Lung (tissue), 12 donors: ENCODE measurements around the gene SULF2. TPM values are rescaled to one million over a fixed set of nuclear protein-coding genes. Genes with fewer than 3 reads are reported as not detected.

ENCODE experiments used
- ATAC-seq: fragments of 200-7000 bp; cut with Tn5 transposase; one replicate; pipeline ENCODE4 v1.9.1; 2020; ENCODE audit warnings: moderate number of reproducible peaks; ENCODE audit not compliant: insufficient read depth, low FRiP score
- DNase-seq, 3 donors: peaks; one replicate each; pipeline ENCODE4 v3.0.0-alpha.2; 2013 to 2017
- H3K27ac ChIP-seq, 2 donors: one replicate each; pipeline ENCODE4 v1.5.1; 2013; ENCODE audit warnings: mild to moderate bottlenecking in 2 of 2, moderate library complexity in 2 of 2, control low read depth in 1 of 2, inconsistent platforms in 1 of 2, low read depth in 1 of 2, low read length in 1 of 2
- H3K27me3 ChIP-seq, 3 donors: one replicate each; pipeline ENCODE4 v1.5.1; 2013; ENCODE audit warnings: low read length in 2 of 3; ENCODE audit not compliant: control insufficient read depth in 3 of 3, insufficient read depth in 3 of 3
- H3K36me3 ChIP-seq, 4 donors: one replicate each; pipeline ENCODE4 v1.5.1; 2013; ENCODE audit warnings: low read length in 4 of 4, mild to moderate bottlenecking in 1 of 4, moderate library complexity in 1 of 4; ENCODE audit not compliant: control insufficient read depth in 4 of 4, insufficient read depth in 4 of 4
- H3K4me1 ChIP-seq, 5 donors: one replicate each; pipeline ENCODE4 v1.5.1; 2013; ENCODE audit warnings: low read length in 5 of 5, mild to moderate bottlenecking in 2 of 5, moderate library complexity in 1 of 5; ENCODE audit not compliant: control insufficient read depth in 5 of 5, insufficient read depth in 5 of 5
- H3K4me3 ChIP-seq: one replicate; pipeline ENCODE4 v1.5.1; 2013; ENCODE audit warnings: mild to moderate bottlenecking, control low read depth, moderate library complexity
- H3K9ac ChIP-seq, 2 donors: one replicate each; pipeline ENCODE4 v1.5.1; 2013; ENCODE audit warnings: low read length in 2 of 2, control low read depth in 1 of 2; ENCODE audit not compliant: insufficient read depth in 1 of 2
- H3K9me3 ChIP-seq, 4 donors: one replicate each; pipeline ENCODE4 v1.5.1; 2013; ENCODE audit warnings: low read length in 3 of 4, mild to moderate bottlenecking in 1 of 4, moderate library complexity in 1 of 4; ENCODE audit not compliant: control insufficient read depth in 4 of 4, insufficient read depth in 3 of 4
- WGBS, 2 donors: extraction: QIAGEN DNeasy Blood & Tissue Kit; methylation state at CpG; one replicate each; pipeline ENCODE4 v1.1.7; 2013; 5-methylcytosine and 5-hydroxymethylcytosine counted together
- polyA plus RNA-seq, 2 donors: library from polyadenylated mRNA; stranded (reverse); fragments of 200-250 nt; gene quantifications; one replicate each; pipeline ENCODE4 v1.2.1, GENCODE V29; 2013
- total RNA-seq, 2 donors: library from RNA; depleted of rRNA in 1 of 2; stranded (reverse); fragments of >200 nt in 1 of 2; gene quantifications; one replicate each; pipeline ENCODE4 v1.2.1, GENCODE V29; 2014 to 2021
- TF ChIP-seq, protein P1 (sequence below): IDR thresholded peaks from 2 replicates; pipeline ENCODE4 v1.5.1; 2012; ENCODE audit warnings: mild to moderate bottlenecking; ENCODE audit errors: control extremely low read depth, extremely low read depth
- donor health status: control.
- donor health status: control.
- donor health status: Bipolar disorder and iron deficiency.
- donor health status: healthy.
- donor health status: DM: yes; HTN: yes; CAD: no.

SULF2 gene
- total and polyA plus RNA-seq, 4 donors, result 17.7 to 42.4 (median 23.6) TPM

DNA sequence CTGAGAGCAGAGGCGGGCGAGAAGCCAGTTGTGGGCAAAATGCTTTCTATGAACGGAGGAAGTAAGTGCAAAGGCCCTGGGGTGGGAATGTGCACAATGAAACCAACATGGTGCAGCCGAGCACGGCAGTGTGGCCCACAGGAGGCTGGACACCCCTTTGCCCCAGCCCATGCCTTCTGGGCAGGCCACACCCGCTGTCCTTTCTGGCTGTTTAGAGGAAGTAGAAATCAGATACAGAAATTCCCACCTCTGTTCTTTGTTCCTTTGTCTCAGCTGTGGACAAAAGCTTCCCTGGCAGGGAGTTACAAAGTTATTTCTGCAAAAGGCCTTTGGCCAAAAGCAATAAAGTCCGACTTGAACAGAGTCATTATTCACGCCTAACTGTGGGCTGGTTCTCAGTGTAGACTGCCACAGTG lies 11.9 kb downstream of the SULF2 start:
- DNase-seq (no peak), ATAC-seq (no peak)
- Histone ChIP-seq H3K9ac (no peak overlapping the region), H3K27ac (no peak overlapping the region), H3K27me3 (peaks cover 0 to 2% (median 0%) of the 10 kb centered on the region in 3 donors), H3K4me3 (no peak overlapping the region), H3K36me3 (no peaks in the 10 kb centered on the region), H3K4me1 (peaks cover 0 to 2% (median 0%) of the 10 kb centered on the region in 5 donors), H3K9me3 (peaks cover 0 to 16% (median 2%) of the 10 kb centered on the region in 4 donors)
- WGBS, 2 donors, result 64 to 69% methylated on average over 8 of the region's 8 CpGs
- TF ChIP-seq, protein P1, sequence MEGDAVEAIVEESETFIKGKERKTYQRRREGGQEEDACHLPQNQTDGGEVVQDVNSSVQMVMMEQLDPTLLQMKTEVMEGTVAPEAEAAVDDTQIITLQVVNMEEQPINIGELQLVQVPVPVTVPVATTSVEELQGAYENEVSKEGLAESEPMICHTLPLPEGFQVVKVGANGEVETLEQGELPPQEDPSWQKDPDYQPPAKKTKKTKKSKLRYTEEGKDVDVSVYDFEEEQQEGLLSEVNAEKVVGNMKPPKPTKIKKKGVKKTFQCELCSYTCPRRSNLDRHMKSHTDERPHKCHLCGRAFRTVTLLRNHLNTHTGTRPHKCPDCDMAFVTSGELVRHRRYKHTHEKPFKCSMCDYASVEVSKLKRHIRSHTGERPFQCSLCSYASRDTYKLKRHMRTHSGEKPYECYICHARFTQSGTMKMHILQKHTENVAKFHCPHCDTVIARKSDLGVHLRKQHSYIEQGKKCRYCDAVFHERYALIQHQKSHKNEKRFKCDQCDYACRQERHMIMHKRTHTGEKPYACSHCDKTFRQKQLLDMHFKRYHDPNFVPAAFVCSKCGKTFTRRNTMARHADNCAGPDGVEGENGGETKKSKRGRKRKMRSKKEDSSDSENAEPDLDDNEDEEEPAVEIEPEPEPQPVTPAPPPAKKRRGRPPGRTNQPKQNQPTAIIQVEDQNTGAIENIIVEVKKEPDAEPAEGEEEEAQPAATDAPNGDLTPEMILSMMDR, result no peak

- WGBS, 2 donors, result 72 to 82% methylated on average over 12 of the region's 12 CpGs
- ATAC-seq, result no peak
- Histone ChIP-seq H3K36me3 (no peaks in the 10 kb centered on the region), H3K27ac (no peak overlapping the region), H3K9me3 (peaks cover 0 to 13% (median 2%) of the 10 kb centered on the region in 4 donors), H3K27me3 (peaks cover 0 to 3% (median 0%) of the 10 kb centered on the region in 3 donors), H3K4me3 (no peak overlapping the region), H3K4me1 (peaks cover 0 to 2% (median 0%) of the 10 kb centered on the region in 5 donors), H3K9ac (no peak overlapping the region)
- DNase-seq, result no peak
- TF ChIP-seq, protein P1, result no peak
These were observed 14.3 kb downstream of the SULF2 start for GRCh38 chr20:47770935-47771334.

DNA sequence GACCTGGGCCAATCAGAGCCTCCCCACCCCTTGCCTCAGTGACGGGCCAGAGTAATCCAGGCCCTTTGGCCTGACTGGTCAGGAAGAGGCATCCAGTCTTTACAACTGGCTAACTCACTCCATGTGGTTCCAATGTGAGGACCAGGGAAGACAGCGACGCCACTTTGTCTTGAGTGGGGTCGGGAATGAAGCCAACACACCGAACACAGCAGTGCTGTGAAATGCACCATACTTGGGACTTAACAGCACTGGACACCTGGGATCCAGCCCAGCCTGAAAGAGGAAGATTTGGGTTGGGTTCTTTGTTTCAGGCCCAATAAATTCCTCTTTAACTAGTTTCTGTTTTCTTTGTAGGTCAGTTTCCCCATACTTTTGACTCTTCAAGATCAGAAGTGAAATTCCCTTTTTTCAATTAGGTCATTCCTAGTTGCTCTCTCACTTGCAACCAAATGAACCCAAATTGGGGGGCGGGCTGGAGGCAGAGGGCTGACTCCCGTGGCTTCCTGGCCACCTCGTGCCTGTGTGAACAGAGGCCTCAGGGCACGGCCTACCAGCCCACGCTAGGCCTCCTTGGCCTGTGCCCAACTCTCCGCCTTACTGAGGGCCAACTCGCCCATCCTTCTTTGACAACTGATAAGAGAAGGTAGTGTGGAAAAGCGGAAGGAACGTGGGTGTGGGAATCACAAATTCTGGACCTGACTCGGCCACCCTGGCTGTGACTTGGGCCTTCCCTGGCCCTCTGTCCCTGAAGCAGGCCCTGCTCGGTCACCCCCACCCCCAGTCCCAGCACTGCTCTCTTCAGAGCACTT lies 17.1 kb downstream of the SULF2 start:
- ATAC-seq, result peak; percentile 45
- no peak for DNase-seq
- 54 to 63% methylated on average over 16 of the region's 16 CpGs for WGBS, 2 donors

More for the DNA sequence above, 17.1 kb downstream of the SULF2 start:
- TF ChIP-seq, protein P1, result no peak
- no peak overlapping the region for H3K4me3 ChIP-seq
- H3K9ac ChIP-seq, result no peak overlapping the region
- peaks cover 0 to 6% (median 0%) of the 10 kb centered on the region in 4 donors for H3K9me3 ChIP-seq
- H3K27me3 ChIP-seq, result peaks cover 0 to 10% (median 9%) of the 10 kb centered on the region in 3 donors
- peak overlapping the region in 1 of 2 donors; percentile 68 for H3K27ac ChIP-seq
- H3K36me3 ChIP-seq, result no peaks in the 10 kb centered on the region
- peaks cover 0 to 2% (median 0%) of the 10 kb centered on the region in 5 donors for H3K4me1 ChIP-seq
